ENCODE data around the gene KLF1.

Gene KLF1

DNA sequence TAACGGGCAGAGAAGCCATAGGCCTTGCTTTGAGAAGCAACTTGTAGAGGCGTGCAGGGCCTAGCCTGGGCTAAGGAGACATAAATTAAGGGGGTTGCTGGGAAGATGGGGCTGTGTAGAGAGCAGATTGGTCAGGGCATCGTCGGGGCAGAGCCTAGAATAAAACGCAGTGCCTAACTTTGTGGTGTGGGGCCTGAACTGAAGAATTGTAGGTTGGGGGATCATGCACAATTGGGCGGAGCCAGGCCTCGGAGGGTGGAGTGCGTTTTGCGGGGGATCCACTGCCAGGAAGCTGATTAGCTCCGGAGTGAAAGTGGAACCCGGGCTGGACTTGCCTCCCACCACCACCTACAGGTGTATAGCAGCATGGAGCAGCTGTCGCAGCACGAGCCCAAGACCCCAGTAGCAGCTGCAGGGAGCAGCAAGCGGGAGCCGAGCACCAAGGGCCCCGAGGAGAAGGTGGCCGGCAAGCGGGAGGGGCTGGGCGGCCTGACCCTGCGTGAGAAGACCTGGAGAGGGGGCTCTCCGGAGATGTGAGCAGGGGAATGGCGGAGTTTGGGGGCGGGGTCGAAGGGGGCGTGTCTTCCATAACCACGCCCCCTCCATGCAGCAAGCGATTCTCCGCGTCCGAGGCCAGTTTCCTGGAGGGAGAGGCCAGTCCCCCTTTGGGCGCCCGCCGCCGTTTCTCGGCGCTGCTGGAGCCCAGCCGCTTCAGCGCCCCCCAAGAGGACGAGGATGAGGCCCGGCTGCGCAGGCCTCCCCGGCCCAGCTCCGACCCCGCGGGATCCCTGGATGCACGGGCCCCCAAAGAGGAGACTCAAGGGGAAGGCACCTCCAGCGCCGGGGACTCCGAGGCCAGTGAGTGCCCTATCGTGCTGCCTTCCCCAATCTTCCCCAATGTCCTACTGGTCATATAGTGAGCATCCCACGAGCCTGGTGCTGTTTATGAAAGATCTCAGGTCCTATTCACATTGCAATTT is 19.6 kb downstream of the KLF1 start:
- Histone ChIP-seq H3K9me3 (no peaks in the 10 kb centered on the region), H3K9ac (peak overlapping the region; percentile 69), H4K20me1 (no peaks in the 10 kb centered on the region), H3K36me3 (no peaks in the 10 kb centered on the region; the same call in 1 of the 2 replicates), H3K4me1 (peaks cover 14% of the 10 kb centered on the region), H3K4me2 (peak overlapping the region; percentile 86), H3K4me3 (peak overlapping the region; percentile 65), H3K27me3 (no peaks in the 10 kb centered on the region), H3K27ac (no peak overlapping the region)
- TF ChIP-seq Cebpa-rat (IDR thresholded peaks at IDR 0.05), result no peak

- H4K20me1 ChIP-seq, result no peaks in the 10 kb centered on the region
- H3K27me3 ChIP-seq, result no peaks in the 10 kb centered on the region
- H3K9me3 ChIP-seq, result no peaks in the 10 kb centered on the region
- no peaks in the 10 kb centered on the region; the same call in 1 of the 2 replicates for H3K36me3 ChIP-seq
- peaks cover 14% of the 10 kb centered on the region for H3K4me1 ChIP-seq
- H3K4me3 ChIP-seq, result 0 out of 2 replicates have a peak overlapping the region, but pooled peaks have one; percentile 65
- peak overlapping the region; percentile 86 for H3K4me2 ChIP-seq
- 0 out of 2 replicates have a peak overlapping the region, but pooled peaks have one; percentile 69 for H3K9ac ChIP-seq
- TF ChIP-seq Cebpa-rat (IDR thresholded peaks at IDR 0.05), result no peak
- no peak overlapping the region for H3K27ac ChIP-seq
Measured at GRCh38 chr19:12866416-12867119, 20.4 kb downstream of the KLF1 start.

DNA sequence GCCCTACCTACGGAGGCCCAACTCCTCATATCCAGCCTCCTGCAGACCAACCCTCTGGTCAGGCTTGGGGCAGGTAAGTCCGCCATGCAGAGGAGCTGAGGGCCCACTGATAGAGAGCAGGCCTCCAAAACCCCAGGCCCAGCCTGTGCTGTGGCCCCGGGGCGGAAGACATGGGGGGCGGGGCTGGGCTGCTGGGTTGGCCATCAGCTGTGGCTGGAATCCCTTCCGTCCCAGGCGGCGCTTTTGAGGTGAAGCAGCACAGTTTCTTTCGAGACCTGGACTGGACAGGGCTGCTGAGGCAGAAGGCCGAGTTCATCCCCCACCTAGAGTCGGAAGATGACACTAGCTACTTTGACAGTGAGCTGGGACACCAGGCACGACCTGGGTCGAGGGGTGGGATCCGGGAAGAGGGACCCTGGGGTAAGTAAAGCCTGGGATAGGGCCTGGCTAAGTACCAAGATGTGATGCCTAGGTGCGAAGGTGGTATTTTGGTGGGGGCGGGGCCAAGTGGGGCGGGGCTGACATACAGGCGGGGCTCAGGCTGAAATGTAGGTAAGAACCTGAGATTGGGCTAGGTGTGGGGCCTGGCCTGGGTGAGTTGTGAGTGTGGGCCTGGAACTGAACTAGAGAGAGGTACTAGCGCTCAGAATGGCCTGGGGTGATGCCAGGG is 21.1 kb downstream of the KLF1 start:
- H3K36me3 ChIP-seq, result no peaks in the 10 kb centered on the region; the same call in 1 of the 2 replicates
- no peaks in the 10 kb centered on the region for H3K27me3 ChIP-seq
- no peak for TF ChIP-seq Cebpa-rat (IDR thresholded peaks at IDR 0.05)
- H3K9me3 ChIP-seq, result no peaks in the 10 kb centered on the region
- no peak overlapping the region for H3K4me2 ChIP-seq
- no peak overlapping the region for H3K27ac ChIP-seq
- peaks cover 14% of the 10 kb centered on the region for H3K4me1 ChIP-seq
- no peak overlapping the region for H3K4me3 ChIP-seq
- no peaks in the 10 kb centered on the region for H4K20me1 ChIP-seq
- H3K9ac ChIP-seq, result no peak overlapping the region

DNA sequence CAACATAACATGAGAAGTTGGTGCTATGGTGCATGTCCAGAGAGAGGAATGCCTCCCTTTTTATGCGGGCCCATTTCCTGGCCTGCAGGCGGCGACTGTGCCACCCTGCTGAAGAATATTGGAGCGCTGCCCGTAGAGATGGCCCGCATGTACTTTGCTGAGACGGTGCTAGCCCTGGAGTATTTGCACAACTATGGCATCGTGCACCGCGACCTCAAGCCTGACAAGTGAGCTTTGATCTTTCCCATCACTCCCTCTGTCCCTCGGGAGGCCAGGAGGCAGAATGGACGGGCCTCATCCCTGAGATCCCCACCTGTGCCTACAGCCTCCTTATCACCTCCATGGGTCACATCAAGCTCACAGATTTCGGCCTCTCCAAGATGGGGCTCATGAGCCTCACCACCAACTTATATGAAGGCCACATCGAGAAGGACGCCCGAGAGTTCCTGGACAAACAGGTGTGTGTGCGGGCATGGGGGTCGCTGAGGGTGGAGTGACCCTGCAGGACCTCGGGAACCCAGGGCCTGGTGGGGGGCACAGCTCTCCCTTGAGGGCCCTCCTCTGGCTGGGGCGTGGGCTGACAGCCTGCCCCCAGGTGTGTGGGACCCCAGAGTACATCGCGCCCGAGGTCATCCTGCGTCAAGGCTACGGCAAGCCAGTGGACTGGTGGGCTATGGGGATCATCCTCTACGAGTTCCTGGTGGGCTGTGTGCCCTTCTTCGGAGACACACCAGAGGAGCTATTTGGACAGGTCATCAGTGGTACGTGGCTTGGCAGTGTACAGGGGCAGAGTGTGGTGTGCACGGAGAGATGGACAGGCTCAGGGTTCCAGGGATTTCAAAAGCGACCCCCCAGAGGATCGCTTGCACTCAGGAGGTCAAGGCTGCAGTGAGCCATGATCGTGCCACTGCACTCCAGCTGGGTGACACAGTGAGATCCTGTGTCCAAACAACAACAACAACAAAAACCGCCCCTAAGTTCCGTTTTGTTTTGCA is 22.0 kb downstream of the KLF1 start:
- Histone ChIP-seq H3K9me3 (no peaks in the 10 kb centered on the region), H3K4me2 (no peak overlapping the region), H4K20me1 (no peaks in the 10 kb centered on the region), H3K4me1 (peaks cover 14% of the 10 kb centered on the region), H3K36me3 (no peaks in the 10 kb centered on the region; the same call in 1 of the 2 replicates), H3K4me3 (no peak overlapping the region), H3K27ac (no peak overlapping the region), H3K27me3 (no peaks in the 10 kb centered on the region), H3K9ac (no peak overlapping the region)
- no peak for TF ChIP-seq Cebpa-rat (IDR thresholded peaks at IDR 0.05)

DNA sequence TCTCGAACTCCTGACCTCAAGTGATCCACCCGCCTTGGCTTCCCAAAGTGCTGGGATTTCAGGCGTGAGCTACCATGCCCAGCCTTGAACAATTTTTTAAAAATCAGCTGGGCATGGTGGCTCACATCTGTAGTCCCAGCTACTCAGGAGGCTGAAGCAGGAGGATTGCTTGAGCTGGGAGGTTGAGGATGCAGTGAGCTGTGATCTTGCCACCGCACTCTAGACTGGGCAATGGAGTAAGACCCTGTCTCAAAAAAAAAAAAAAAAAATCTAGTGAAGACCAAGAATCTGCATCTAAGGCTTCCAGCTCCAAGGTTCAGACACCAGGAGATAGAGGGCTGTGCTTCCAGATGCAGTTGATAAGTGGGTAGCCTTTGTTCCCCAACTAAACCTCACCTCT is 22.9 kb downstream of the KLF1 start:
- Histone ChIP-seq H3K4me1 (peaks cover 14% of the 10 kb centered on the region), H3K27me3 (no peaks in the 10 kb centered on the region), H3K36me3 (no peaks in the 10 kb centered on the region; the same call in 1 of the 2 replicates), H4K20me1 (no peaks in the 10 kb centered on the region), H3K4me2 (no peak overlapping the region), H3K27ac (no peak overlapping the region), H3K4me3 (no peak overlapping the region), H3K9me3 (no peaks in the 10 kb centered on the region), H3K9ac (no peak overlapping the region)
- TF ChIP-seq Cebpa-rat (IDR thresholded peaks at IDR 0.05), result no peak

DNA sequence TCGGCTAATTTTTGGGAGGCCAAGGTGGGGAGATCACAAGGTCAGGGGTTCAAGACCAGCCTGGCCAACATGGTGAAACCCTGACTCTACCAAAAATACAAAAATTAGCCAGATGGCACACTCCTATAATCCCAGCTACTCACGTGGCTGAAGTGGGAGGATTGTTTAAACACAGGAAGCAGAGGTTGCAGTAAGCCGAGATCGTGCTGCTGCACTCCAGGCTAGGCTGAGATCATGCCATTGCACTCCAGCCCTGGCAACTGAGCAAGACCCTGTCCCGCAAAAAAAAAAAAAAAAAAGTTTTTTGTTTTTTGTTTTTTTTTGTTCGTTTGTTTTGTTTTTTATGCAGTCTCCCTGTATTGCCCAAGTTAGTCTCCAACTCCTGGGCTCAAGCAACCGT is 27.5 kb downstream of the KLF1 start:
- Histone ChIP-seq H3K9ac (no peak overlapping the region), H3K27me3 (no peaks in the 10 kb centered on the region), H3K36me3 (no peaks in the 10 kb centered on the region), H3K4me2 (no peak overlapping the region), H3K4me3 (no peak overlapping the region), H4K20me1 (no peaks in the 10 kb centered on the region), H3K9me3 (0 out of 2 replicates have a peak, but pooled peaks cover 6% of the 10 kb centered on the region), H3K27ac (no peak overlapping the region), H3K4me1 (no peaks in the 10 kb centered on the region)
- TF ChIP-seq Cebpa-rat (IDR thresholded peaks at IDR 0.05), result no peak

DNA sequence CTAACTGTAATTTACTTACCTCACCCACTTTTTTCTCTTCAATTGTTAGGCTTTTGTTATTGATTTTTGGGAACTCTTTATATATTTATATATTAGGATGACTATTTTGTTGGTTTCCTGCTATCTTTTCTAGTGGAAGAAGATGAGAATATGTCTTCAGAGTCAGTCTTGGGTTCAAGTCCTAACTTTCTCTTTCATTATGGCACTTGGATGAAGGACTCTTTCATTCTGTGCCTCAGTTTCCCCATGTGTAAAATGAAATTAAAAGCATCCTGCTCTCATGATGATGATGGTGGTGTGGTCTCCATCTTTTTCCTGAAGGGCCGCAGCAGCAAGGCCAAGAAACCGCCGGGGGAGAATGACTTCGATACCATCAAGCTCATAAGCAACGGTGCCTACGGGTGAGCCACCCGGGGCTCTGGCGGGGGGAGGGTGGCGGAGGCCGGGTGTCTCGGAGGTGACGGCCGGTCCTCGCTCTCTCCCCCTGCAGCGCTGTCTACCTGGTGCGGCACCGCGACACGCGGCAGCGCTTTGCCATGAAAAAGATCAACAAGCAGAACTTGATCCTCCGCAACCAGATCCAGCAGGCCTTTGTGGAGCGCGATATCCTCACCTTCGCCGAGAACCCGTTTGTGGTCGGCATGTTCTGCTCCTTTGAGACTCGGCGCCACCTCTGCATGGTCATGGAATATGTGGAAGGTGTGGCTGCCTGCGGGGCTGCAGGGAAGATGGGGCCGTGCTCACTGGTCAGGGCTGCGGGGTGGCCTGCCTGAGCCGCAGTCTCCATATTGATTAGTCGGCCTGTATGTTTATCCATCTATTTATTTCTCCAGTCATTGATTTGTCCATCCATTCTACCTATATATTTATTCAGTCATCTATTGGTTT is 28.7 kb downstream of the KLF1 start:
- Histone ChIP-seq H3K4me1 (no peaks in the 10 kb centered on the region), H3K9ac (no peak overlapping the region), H3K4me3 (no peak overlapping the region), H3K27ac (no peak overlapping the region), H4K20me1 (no peaks in the 10 kb centered on the region), H3K4me2 (no peak overlapping the region), H3K9me3 (0 out of 2 replicates have a peak, but pooled peaks cover 6% of the 10 kb centered on the region), H3K36me3 (no peaks in the 10 kb centered on the region), H3K27me3 (no peaks in the 10 kb centered on the region)
- no peak for TF ChIP-seq Cebpa-rat (IDR thresholded peaks at IDR 0.05)

- Histone ChIP-seq H3K9ac (no peak overlapping the region), H3K36me3 (no peaks in the 10 kb centered on the region), H3K9me3 (0 out of 2 replicates have a peak, but pooled peaks cover 6% of the 10 kb centered on the region), H3K4me2 (no peak overlapping the region), H4K20me1 (no peaks in the 10 kb centered on the region), H3K27me3 (no peaks in the 10 kb centered on the region), H3K4me1 (no peaks in the 10 kb centered on the region), H3K27ac (no peak overlapping the region), H3K4me3 (no peak overlapping the region)
- TF ChIP-seq Cebpa-rat (IDR thresholded peaks at IDR 0.05), result no peak
Measured at GRCh38 chr19:12856653-12857052, 30.3 kb downstream of the KLF1 start.

Data from BLaER1 (cell line).